ENCODE measurements around the gene EYA2.

DNA sequence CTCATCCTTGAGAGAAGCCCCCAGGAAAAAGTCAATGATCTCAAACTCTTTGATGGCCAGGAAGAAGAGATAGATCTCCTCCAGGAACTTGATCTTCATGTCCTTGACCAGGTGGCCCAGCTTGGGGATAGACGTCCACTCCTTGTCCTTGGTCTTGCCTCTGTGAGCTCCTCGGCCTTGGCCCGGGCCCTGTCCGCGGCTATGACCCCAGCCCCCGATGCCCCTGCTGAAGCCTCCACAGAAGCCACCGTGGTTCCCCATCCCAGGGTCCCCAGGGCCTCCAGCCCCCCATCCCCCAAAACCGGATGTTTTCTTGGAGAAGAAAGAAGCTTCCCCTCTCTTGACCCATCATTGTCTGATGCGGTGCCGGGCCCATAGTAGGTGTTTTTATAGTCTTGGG is 266.8 kb downstream of the EYA2 start:
- TF ChIP-seq, protein P1, sequence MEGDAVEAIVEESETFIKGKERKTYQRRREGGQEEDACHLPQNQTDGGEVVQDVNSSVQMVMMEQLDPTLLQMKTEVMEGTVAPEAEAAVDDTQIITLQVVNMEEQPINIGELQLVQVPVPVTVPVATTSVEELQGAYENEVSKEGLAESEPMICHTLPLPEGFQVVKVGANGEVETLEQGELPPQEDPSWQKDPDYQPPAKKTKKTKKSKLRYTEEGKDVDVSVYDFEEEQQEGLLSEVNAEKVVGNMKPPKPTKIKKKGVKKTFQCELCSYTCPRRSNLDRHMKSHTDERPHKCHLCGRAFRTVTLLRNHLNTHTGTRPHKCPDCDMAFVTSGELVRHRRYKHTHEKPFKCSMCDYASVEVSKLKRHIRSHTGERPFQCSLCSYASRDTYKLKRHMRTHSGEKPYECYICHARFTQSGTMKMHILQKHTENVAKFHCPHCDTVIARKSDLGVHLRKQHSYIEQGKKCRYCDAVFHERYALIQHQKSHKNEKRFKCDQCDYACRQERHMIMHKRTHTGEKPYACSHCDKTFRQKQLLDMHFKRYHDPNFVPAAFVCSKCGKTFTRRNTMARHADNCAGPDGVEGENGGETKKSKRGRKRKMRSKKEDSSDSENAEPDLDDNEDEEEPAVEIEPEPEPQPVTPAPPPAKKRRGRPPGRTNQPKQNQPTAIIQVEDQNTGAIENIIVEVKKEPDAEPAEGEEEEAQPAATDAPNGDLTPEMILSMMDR (IDR thresholded peaks at IDR 0.05), result no peak
- no peak for TF ChIP-seq POLR2A (IDR thresholded peaks at IDR 0.05)
